LoVo (cell line): Measurements from ENCODE around the gene CAB39.
A peak's percentile ranks its signal among the peaks of the same experiment; 100 is the strongest.

Source experiments
- DNase-seq: peaks from one replicate; pipeline ENCODE4 v3.0.0-alpha.2; 2016; ENCODE audit warnings: low spot score

CAB39 gene

GRCh38 chr2:230712443-230713330 lies at the start of gene CAB39:
Gene CAB39 (plus strand): TSS chr2:230712842. CDS start chr2:230760002, 47,160 bp downstream.
- DNase-seq = peak; percentile 90

DNA sequence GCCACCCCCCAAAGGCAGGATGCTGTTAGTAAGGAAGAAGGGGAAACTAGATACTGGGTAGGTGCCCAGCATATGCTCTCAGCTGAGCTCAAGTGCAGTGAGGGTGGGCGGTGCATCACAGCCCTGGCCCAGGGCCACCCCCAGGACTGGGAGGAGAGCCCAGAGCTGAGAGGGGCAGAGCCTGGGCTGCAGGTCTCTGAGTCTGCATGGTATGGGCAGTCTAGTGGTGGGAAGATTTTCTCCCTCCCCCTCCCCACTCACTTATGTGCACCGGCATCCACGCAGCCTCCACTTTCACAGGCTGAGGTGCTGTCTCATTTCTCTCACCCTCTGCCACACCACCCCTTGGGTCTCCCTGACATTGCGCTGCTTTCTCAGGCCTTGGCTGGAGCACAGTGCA lies 48.5 kb upstream of the CAB39 start:
- no peak for DNase-seq

- DNase-seq = no peak
These were observed 47.8 kb upstream of the CAB39 start for GRCh38 chr2:230664844-230665243.

DNA sequence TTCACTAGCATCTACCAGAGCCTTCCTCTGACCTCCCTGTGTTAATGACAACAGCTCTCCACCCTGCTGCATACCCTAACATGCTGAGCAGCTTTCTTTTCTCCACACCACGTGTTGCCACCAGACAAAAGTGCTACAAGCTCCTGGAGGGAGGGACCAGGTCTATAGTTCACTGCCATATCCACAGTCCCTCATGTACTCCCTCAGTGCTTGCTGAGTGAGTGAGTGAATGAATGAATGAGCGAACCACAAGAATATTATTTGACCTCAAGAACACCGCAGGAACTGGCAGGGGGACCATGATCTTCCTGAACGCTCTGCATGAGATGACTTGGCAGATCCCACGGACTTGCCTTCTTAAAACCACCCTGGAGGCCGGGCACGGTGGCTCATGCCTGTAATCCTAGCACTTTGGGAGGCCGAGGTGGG lies 47.4 kb upstream of the CAB39 start:
- DNase-seq = no peak

DNA sequence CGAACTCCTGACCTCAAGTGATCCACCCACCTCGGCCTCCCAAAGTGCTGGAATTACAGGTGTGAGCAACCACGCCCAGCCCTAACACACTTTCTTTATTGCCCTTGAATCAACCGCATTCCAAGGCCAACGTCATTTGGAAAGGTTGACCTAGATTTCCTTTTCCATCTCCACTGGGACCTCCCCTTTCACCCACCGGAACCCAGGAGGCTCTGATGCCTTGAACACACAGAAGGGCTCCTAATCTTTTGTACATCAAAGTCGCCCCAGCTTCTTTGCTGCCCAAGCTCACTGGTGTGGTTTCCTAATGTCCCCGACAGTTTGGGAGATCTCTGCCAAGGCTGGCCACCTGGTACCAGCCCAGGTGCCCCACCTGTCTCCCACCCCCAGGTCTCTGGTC lies 46.2 kb upstream of the CAB39 start:
- DNase-seq = peak; percentile 25

DNA sequence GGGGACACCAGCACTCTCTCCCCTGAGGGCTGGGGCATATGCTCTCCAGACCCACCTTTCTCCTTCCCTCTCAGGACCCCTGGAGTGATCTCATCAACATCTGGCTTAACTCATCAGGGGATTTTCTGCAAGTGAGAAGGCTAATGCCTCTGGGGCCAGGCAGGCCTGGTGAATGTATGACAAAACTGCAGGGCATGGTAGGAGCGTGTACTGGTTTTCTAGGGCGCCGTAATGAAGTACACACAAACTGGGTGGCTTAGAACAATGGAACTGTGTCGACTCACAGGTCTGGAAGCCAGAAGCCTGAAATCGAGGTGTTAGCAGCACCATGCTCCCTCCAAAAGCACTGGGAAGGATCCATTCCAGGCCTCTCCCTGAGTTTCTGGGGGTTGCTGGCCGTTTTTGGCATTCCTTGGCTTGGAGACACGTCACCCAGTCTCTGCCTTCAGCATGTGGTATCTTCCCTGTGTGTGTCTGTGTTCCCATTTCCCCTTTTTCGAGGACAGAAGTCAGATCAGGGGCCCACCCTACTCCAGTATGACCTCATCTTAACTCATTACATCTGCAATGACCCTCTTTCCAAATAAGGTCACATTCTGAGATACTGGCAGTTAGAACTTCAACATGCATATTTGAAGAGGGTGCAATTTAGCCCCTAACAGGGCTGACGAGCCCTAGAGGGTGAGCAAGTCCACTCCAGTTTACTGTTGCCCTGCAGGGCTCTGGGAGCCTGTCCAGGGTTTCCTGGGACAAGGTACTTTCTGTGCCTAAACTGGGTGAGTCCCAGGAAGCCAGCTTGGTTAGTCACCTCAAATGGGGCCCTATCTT lies 45.5 kb upstream of the CAB39 start:
- no peak for DNase-seq

GRCh38 chr2:230668184-230668938 lies 44.3 kb upstream of the CAB39 start:
- no peak for DNase-seq

DNA sequence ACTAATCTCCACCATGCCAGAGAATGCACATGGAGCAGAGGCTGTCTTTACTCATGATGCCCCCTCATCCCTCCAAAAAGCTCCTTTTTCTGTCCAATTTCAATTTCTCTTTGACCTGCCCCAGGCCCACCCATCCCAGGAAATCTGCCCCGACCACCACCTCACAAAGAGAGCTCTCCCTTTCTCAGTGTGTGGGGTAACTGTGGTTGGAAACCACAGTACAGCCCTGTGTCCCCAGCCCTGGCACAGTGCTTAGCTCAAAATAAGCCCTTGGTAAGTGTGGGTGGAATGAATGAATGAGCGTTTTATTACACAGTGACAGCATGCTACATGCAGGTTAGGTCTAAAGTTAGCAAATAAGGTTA lies 43.7 kb upstream of the CAB39 start:
- no peak for DNase-seq

- no peak for DNase-seq
These were observed 43.2 kb upstream of the CAB39 start for GRCh38 chr2:230669386-230669950.

DNA sequence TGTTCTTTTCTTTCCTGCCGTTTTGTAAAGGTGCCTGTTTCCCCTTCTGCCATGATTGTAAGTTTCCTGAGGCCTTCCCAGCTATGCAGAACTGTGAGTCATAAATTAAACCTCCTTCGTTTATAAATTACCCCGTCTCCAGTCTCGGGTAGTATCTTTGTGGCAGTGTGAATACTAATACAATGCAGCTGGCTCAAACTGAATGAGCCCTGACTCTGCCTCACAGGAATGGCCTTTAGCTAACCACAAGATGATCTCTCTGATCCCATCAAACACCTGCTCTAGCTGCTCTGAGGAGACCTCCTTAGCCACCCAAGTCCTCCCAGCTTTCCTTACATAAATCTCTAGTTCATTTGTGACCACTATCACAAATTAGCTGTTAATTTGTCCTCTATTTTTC lies 41.5 kb upstream of the CAB39 start:
- no peak for DNase-seq

DNA sequence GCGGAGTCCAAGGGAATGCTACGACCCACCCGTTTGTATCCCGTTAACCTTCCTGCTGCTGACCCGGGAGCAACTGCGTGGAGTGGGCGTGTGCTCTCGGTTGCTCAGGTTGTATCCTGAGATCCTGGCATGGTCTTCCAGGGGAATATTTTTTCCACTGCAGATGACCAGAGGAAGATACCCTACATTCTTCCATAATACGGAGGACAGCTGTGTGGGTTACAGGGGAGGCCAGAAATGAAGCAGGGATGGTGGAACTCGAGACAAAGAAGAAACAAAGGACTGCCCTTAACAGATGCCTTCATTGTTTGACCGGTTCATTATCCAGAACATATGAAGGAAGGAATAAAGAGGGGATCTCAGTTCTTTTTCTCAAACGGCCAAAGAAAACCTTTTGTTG lies 39.8 kb upstream of the CAB39 start:
- no peak for DNase-seq

DNA sequence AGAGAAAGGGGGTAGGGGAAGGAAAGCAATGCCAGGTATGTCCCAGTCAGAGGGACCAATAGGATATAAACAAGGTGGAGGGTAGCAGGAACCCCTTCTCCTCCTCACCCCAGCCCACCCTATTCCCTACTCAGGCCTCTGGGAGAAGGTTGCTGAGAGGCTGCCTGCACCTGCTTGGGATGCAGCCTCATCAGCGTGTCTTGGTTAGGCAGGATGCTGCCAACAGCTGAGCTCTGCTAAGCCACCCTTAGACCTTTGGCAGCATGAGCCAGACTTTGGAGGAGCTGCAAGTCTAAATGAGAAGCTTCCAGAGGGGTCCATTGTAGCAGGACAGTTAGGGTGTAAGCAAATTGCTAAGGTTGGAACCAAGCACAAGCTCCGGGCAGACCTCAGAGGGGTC lies 38.2 kb upstream of the CAB39 start:
- DNase-seq = no peak

DNA sequence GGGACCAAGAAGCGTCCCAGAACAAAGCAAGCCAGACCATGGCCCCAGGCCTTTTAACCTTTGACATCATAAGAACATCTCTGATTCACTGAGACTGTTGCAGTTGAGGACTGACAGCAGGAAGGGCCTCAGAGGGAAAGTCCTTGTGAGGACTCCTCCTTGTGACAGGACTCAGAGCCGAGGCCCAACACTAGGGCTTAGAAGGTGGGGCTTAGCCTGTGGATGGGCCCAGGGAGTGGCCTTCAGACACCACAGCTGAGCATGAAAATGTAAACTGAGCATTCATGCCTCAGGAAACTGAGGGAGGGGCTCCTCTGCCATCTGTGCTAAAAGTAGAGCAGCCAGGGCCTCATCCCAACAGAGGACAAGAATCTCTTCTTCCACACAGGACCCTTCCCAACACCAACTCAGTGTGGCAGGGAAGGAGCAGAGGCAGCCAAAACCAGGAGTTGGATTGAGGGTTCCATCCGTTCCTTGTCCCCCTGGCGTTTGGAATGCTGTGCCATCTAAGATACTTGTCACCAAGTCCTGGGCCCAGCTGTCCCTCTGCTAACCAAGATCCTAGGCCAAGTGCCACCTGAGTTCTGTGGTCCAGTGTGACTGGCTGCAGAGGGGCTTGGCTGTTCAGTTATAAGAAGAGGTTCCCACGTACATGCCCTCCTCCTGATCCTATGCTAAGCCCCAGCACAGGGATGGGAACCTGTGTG lies 37.5 kb upstream of the CAB39 start:
- DNase-seq = no peak

- no peak for DNase-seq
These were observed 36.1 kb upstream of the CAB39 start for GRCh38 chr2:230676546-230676945.

DNA sequence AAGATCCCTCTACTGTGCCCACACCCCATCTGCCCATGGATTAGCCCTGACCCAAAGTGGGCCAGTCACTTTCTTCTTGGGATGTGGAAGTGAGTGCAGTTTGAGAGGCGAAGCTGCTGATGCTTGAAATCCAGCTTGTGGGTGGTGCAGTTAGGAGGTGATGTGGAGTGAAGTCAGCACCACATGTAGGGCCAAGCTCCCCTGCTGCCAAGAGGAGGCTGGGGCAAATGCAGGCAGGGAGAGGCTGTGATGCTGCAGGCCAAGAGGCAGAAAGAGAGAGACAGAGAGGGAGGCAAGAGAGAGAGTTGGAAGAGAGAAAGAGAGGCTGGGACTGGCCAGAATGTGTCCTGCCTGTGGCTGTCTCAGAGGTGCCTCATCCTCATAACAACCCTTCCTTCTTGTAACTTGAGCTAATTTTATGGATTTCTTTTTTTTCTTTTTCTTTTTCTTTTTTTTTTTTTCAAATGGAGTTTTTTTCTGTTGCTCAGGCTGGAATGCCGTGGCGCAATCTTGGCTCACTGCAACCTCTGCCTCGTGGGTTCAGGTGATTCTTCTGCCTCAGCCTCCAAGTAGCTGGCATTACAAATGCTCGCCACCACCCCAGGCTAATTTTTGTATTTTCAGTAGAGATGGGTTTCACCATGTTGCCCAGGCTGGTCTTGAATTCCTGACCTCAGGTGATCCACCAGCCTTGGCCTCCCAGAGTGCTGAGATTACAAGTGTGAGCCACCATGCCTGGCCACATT lies 35.3 kb upstream of the CAB39 start:
- DNase-seq = no peak

DNA sequence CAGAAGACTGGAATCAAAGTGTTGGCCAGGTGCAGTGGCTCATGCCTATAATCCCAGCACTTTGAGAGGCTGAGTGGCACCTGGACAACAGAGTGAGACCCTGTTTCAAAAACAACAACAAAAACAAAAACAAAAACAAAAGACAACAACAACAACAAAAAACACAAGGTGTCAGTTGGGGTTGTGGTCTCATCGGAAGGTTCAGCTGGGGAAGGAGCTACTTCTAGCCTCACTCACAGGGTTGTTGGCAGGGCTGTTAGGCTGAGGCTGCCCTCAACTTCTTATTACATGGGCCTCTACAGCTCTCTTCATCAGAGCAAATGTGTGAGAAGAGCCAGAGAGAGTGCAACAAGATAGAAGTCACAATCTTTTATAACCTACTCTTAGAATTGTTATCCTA lies 34.6 kb upstream of the CAB39 start:
- no peak for DNase-seq

DNA sequence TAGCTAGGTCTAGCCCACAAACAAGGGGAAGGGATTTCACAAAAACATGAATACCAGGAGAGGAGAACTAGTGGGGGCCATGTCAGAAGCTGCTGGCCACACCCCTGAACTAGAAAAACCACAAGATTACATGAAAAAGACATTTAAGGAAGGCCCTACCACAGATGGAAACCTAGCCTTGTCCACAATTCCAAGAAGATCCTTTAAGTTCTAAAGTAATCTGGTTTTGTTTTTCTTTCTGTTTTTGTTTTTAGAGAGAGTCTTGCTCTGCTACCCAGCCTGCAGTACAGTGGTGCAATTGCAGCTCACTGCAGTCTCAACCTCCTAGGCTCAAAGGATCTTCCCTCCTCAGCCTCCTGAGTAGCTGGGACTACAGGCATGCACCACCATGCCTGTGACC lies 34.2 kb upstream of the CAB39 start:
- no peak for DNase-seq

DNA sequence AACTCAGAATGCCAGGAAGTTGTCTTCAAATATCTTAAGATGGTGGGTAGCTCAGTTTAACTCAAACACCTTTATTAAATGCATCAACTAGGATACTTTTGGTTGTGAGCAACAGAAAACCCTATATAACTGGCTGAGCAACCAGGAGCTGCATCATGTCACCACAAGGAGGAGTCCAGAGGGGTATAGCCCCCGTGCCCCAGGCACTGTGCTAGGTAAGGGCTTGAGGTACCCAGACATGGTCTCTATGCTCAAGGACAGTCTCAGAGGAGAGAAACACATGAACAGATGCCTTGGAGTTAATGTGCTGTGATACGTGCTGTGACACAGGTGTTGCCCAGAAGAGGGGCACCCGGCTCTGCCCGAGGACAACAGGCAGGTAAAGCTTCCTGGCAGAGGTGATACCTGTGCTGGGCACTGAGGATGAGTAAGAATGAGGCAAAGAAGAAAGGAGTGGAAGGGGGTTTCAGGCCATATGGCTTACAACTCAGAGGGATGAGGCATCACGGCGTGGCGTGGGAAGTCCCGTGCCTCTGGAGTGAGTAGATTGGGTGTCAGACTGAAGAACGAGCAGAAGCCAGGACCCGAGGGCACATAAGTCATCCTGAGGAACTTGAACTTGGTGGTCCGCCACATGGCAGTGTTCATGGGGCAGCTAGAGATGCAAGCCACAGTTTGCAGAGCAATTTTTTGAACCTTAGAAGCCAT lies 32.0 kb upstream of the CAB39 start:
- DNase-seq = no peak

GRCh38 chr2:230681171-230681545 lies 31.5 kb upstream of the CAB39 start:
- DNase-seq = no peak

- DNase-seq = no peak
These were observed 30.1 kb upstream of the CAB39 start for GRCh38 chr2:230682546-230682945.
